ENCODE data around the gene ZNF480. TPM values are rescaled to one million over a fixed set of nuclear protein-coding genes. Genes with fewer than 3 reads are reported as not detected.

The ZNF480 gene
- total and polyA plus RNA-seq, 2 donors (not counting 1 experiment from before 2014, with no cell fraction given) = 6.7 to 21.8 TPM

DNA sequence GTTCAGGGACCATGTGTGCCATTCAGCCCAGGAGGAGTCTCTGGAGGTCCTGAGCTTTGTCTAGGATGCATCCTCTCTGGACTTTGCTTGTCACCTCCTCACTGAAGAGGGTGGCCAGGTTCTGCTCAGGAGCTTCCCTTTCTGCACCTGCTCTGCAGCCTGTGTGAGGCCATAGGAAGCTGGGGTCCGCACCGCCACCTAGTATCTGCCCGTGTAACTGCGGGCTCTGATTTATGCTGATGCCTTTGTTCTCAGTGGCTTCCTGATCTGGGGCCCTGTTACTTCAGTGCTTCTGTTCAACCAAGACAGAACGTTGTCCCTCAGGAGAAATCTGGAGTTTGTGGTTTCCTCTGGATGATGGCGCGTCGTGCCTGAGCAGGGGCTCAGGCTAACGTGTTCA is 54.5 kb downstream of the ZNF480 start:
- H3K4me3 ChIP-seq (ENCODE audit: control extremely low read depth in 1 of 5, extremely low read depth in 1 of 5, insufficient read depth in 1 of 5, low read depth in 2 of 5, low read length in 4 of 5) = no peak overlapping the region
- no peak overlapping the region for H3K4me2 ChIP-seq (replicated peaks; ENCODE audit: low read depth, low read length, poor library complexity, severe bottlenecking)
- H4K20me1 ChIP-seq (ENCODE audit: control insufficient read depth, insufficient read depth, low read length, poor library complexity, severe bottlenecking) = no peaks in the 10 kb centered on the region
- WGBS (ENCODE audit: insufficient coverage) = 62% methylated on average over 9 of the region's 9 CpGs
- no peaks in the 10 kb centered on the region for H3K79me2 ChIP-seq (ENCODE audit: control insufficient read depth, insufficient read depth, low read length)
- CTCF ChIA-PET = interaction anchor here (0.7 kb wide), 1 partner anchor 66 kb away, joined by 3 read pairs; no protein-coding TSS in a partner anchor
- no peak for TF ChIP-seq EZH2 (IDR thresholded peaks at IDR 0.05; ENCODE audit: borderline replicate concordance, insufficient read depth, low read depth, low read length, poor library complexity, severe bottlenecking)
- TF ChIP-seq, protein P1, sequence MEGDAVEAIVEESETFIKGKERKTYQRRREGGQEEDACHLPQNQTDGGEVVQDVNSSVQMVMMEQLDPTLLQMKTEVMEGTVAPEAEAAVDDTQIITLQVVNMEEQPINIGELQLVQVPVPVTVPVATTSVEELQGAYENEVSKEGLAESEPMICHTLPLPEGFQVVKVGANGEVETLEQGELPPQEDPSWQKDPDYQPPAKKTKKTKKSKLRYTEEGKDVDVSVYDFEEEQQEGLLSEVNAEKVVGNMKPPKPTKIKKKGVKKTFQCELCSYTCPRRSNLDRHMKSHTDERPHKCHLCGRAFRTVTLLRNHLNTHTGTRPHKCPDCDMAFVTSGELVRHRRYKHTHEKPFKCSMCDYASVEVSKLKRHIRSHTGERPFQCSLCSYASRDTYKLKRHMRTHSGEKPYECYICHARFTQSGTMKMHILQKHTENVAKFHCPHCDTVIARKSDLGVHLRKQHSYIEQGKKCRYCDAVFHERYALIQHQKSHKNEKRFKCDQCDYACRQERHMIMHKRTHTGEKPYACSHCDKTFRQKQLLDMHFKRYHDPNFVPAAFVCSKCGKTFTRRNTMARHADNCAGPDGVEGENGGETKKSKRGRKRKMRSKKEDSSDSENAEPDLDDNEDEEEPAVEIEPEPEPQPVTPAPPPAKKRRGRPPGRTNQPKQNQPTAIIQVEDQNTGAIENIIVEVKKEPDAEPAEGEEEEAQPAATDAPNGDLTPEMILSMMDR (IDR thresholded peaks at IDR 0.05) = no peak
- H3K4me1 ChIP-seq (ENCODE audit: control insufficient read depth in 2 of 2, insufficient read depth in 2 of 2, low read length in 2 of 2) = no peaks in the 10 kb centered on the region
- POLR2A ChIA-PET = no interaction called here
- no peaks in the 10 kb centered on the region for H3K27me3 ChIP-seq (replicated peaks in 1 of 4; ENCODE audit: control extremely low read depth in 1 of 4, control insufficient read depth in 3 of 4, insufficient read depth in 4 of 4, low read length in 3 of 4)
- ATAC-seq (ENCODE audit: low read depth) = no peak
- Mint-ChIP-seq H3K27me3 (no peaks in the 10 kb centered on the region), H3K4me1 (no peaks in the 10 kb centered on the region), H3K9me3 (ENCODE audit: insufficient read depth) (peaks cover 19% of the 10 kb centered on the region), H3K27ac (no peak overlapping the region), H3K4me3 (no peak overlapping the region)
- H3K27ac ChIP-seq (ENCODE audit: low read length in 2 of 2) = no peak overlapping the region
- intact Hi-C loops (cut with micrococcal nuclease) = no loop called here
- no peak for DNase-seq
- no peak overlapping the region for H2AFZ ChIP-seq (ENCODE audit: insufficient read depth, low read depth, low read length, poor library complexity, severe bottlenecking)
- H3K36me3 ChIP-seq (replicated peaks in 1 of 2; ENCODE audit: control extremely low read depth in 1 of 2, control insufficient read depth in 1 of 2, extremely low read depth in 1 of 2, insufficient read depth in 2 of 2, low read length in 1 of 2) = peaks cover 0 to 5% of the 10 kb centered on the region in 2 experiments
- no peak overlapping the region for H3K9ac ChIP-seq (ENCODE audit: low read length)
- H3K9me3 ChIP-seq (ENCODE audit: control extremely low read depth in 1 of 3, control insufficient read depth in 2 of 3, insufficient read depth in 1 of 3, low read length in 2 of 3) = peaks cover 0 to 63% (median 10%) of the 10 kb centered on the region in 3 donors

GRCh38 chr19:52366414-52366824 is 69.5 kb downstream of the ZNF480 start:
- Histone ChIP-seq H3K79me2 (ENCODE audit: control insufficient read depth, insufficient read depth, low read length) (peaks cover 14% of the 10 kb centered on the region), H4K20me1 (ENCODE audit: control insufficient read depth, insufficient read depth, low read length, poor library complexity, severe bottlenecking) (no peaks in the 10 kb centered on the region), H3K4me2 (replicated peaks; ENCODE audit: low read depth, low read length, poor library complexity, severe bottlenecking) (no peak overlapping the region), H3K27ac (ENCODE audit: low read length in 2 of 2) (no peak overlapping the region), H3K27me3 (replicated peaks in 1 of 4; ENCODE audit: control extremely low read depth in 1 of 4, control insufficient read depth in 3 of 4, insufficient read depth in 4 of 4, low read length in 3 of 4) (no peaks in the 10 kb centered on the region), H3K9ac (ENCODE audit: low read length) (no peak overlapping the region), H3K36me3 (replicated peaks in 1 of 2; ENCODE audit: control extremely low read depth in 1 of 2, control insufficient read depth in 1 of 2, extremely low read depth in 1 of 2, insufficient read depth in 2 of 2, low read length in 1 of 2) (peaks cover 0 to 5% of the 10 kb centered on the region in 2 experiments), H2AFZ (ENCODE audit: insufficient read depth, low read depth, low read length, poor library complexity, severe bottlenecking) (no peak overlapping the region), H3K4me3 (ENCODE audit: control extremely low read depth in 1 of 5, extremely low read depth in 1 of 5, insufficient read depth in 1 of 5, low read depth in 2 of 5, low read length in 4 of 5) (no peak overlapping the region), H3K4me1 (ENCODE audit: control insufficient read depth in 2 of 2, insufficient read depth in 2 of 2, low read length in 2 of 2) (peaks cover 6 to 11% of the 10 kb centered on the region in 2 donors), H3K9me3 (ENCODE audit: control extremely low read depth in 1 of 3, control insufficient read depth in 2 of 3, insufficient read depth in 1 of 3, low read length in 2 of 3) (peaks cover 4 to 68% (median 65%) of the 10 kb centered on the region in 3 donors)
- intact Hi-C loops (cut with micrococcal nuclease) = no loop called here
- DNase-seq (no peak), ATAC-seq (ENCODE audit: low read depth) (no peak)
- POLR2A ChIA-PET = no interaction called here
- Mint-ChIP-seq H3K27ac (no peak overlapping the region), H3K9me3 (ENCODE audit: insufficient read depth) (peaks cover 12% of the 10 kb centered on the region), H3K4me1 (peaks cover 14% of the 10 kb centered on the region), H3K27me3 (no peaks in the 10 kb centered on the region), H3K4me3 (no peak overlapping the region)
- 100% methylated on average over 2 of the region's 8 CpGs for WGBS (ENCODE audit: insufficient coverage)
- no peak for TF ChIP-seq EZH2 (IDR thresholded peaks at IDR 0.05; ENCODE audit: borderline replicate concordance, insufficient read depth, low read depth, low read length, poor library complexity, severe bottlenecking)
- TF ChIP-seq, protein P1 (IDR thresholded peaks at IDR 0.05) = no peak
- CTCF ChIA-PET = no interaction called here

Data from B cell (primary cell).